ENCODE results near the gene CDC25A.

CDC25A gene

DNA sequence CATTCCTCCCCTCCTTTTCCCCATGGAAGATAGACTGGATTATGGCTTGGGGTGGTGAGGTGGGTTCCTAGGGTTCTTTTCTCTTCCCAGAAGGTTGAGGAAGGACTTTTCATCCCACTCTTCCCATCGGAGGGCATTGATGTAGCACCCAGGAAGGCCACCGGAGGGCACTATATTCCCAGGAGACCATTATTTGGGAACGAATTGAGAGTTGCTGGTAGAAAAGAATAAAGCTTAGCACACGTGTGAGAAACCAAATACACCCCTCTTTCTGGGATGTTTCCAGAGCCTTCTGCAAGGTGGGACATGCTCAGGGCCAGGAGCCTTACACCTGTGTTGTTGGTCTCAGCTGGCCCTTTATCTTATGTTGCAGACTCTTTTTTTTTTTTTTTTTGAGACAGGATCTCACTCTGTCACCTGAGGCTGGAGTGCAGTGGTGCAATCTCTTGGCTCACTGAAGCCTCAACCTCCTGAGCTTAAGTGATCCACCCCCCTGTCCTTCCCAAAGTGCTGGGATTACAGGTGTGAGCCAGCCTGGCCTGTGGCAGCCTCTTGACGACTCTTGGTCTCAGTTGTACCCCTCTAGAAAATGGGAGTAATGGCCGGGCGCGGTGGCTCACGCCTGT is 6.3 kb upstream of the CDC25A start:
- peak; percentile 56 for DNase-seq (ENCODE audit: low spot score)

DNA sequence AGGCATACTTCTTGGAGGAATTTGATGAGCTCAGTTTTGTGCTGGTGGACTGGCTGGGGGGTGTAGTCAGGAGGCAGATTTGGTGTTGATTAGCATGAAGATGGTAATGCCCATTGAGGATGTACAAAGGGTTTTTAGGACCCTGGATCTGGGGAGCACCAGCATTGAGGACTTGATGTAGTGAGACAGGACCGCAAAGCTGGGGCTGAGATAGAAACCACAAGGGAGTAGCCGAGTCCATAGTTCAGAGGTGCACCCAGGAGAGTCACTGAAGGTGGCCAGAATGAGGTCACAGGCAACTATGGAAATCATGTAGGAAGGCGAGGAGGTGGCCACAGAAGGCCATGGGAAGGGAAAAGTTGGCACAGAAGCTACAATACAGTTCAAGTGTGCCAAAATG is 2.7 kb upstream of the CDC25A start:
- no peak for DNase-seq (ENCODE audit: low spot score)

DNA sequence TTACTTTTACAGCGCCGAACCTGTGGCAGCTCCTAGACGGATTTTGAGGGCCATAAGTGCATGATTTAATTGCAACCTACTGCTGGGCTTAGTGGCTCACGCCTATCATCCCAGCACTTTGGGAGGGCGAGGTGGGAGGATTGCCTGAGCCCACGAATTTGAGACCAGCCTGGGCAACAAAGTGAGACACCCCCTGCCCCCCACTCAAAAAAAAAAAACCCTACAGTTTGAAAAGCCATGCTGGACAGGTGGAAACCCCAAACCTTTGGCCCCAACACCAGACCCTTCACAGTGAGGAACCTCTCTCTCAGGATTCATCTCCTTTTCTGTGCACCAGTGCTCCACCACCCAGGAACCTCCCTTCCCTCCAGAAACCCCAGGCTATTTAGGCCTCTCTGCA is 1.1 kb upstream of the CDC25A start:
- no peak for DNase-seq (ENCODE audit: low spot score)

GRCh38 chr3:48187579-48188265 is 495 bp downstream of the CDC25A start:
- no peak for DNase-seq (ENCODE audit: low spot score)

GRCh38 chr3:48187301-48187578 is 977 bp downstream of the CDC25A start:
- peak; percentile 9 for DNase-seq (ENCODE audit: low spot score)

DNA sequence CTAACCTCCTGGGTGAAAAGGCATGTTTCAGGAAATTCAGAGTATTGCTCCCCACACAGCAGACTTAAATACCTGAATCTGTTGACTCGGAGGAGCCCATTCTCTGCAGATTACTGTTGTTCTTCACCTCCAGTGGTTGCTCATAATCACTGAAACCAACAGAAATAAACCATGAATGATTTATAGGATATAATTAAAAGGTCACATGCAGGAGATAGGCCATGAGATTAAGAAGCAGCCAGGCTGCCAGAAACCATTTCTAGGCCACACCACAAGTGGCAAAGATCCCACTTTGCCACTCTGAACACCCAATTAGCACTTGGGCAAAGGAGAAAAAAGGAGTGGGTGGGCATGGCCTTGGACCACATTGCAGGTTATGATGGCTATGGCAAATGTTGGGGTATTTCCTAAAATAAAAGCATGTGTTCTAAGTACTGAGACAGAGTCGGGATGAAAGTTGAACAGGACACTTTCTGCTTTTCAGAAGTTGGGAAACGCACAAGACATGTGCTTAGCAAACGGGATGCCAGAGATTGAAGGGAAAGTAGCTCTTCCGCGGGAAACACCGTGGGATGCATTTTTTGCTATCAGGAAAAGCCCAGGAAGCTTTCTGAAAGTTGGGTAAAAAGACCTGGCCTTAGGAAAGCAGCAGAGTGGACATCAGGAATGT is 1.5 kb downstream of the CDC25A start:
- DNase-seq (ENCODE audit: low spot score), result no peak

- no peak for DNase-seq (ENCODE audit: low spot score)
These were observed 3.1 kb downstream of the CDC25A start for GRCh38 chr3:48185129-48185528.

DNA sequence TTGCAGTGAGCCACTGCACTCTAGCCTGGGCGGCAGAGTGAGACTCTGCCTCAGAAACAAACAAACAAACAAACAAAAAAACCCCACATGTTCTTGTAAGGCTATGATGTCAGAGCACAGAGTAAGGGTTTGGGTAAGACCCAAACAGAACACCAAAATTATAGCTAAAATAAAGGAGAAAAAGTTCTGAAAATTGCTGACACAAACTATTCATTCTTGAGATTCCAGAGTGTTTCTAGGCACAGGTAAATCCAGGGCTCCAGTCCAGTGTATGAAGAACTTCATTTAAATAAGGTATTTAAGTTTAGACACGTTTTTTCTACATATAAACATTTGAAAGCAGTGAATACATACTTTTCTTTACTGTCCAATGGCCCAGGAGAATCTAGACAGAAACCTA is 3.9 kb downstream of the CDC25A start:
- DNase-seq (ENCODE audit: low spot score), result no peak

GRCh38 chr3:48180531-48181253 is 7.5 kb downstream of the CDC25A start:
- no peak for DNase-seq (ENCODE audit: low spot score)

DNA sequence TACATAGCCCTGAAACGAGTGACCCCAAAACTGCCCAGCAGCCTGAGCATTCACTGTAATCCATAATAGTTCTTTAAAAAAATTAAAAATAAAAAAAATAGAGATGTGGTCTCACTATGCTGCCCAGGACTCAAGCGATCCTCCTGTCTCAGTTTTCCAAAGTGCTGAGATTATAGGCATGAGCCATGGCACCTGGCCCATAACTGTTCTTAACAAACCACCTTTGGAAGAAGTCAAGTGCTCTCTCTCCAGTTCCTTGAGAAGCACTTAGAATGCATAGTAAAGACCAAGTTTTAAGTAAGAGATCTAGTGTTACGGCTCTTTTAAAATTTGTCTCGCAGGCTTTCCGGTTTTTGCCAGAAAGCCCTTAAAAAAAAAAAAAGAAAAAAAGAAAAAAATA is 8.2 kb downstream of the CDC25A start:
- DNase-seq (ENCODE audit: low spot score), result no peak

- DNase-seq (ENCODE audit: low spot score), result no peak
These were observed 10.1 kb downstream of the CDC25A start for GRCh38 chr3:48178072-48178471.

DNA sequence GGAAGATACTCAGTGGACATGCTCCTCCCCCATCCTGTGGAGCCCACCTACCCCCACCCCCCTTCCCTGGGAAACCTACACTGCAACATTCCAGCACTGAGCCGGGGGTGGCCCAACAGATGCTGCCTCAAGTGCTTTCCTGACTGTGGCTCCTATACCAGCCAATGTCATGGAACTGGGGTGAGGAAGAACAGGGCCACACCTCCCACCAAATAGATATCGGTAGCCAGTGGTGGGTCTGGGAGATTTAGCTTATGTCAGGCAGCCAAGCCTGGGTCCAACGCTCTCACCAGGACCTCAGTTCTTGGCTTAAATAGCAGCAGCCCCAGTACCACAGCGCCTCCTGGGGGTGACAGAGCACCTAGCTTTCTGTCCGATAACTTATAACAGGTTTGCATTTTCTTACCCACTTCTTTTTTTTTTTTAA is 30.3 kb downstream of the CDC25A start:
- peak; percentile 52 for DNase-seq (ENCODE audit: low spot score)

- no peak for DNase-seq (ENCODE audit: low spot score)
These were observed 30.9 kb downstream of the CDC25A start for GRCh38 chr3:48157202-48157840.

DNA sequence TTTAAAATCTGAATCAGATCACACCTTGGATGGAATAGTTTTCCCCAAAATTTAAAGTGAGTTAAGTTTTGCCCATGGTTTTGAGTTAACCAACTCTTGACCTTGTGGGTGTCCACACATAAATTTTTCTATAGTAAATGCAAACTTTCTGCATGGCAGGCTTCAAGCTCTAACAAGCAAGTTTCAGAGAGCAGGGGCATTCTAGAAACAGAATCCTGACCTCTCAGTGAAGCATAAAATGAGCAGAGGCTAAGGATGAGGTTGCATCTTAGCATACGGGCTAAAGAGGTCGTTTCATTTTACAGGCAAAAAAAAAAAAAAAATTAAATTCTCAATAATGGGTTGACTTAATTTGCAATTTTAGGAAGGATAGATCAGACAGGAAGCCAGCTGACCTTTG is 32.1 kb downstream of the CDC25A start:
- DNase-seq (ENCODE audit: low spot score), result no peak

- peak; percentile 73 for DNase-seq (ENCODE audit: low spot score)
These were observed 33.1 kb downstream of the CDC25A start for GRCh38 chr3:48155122-48155521.

DNA sequence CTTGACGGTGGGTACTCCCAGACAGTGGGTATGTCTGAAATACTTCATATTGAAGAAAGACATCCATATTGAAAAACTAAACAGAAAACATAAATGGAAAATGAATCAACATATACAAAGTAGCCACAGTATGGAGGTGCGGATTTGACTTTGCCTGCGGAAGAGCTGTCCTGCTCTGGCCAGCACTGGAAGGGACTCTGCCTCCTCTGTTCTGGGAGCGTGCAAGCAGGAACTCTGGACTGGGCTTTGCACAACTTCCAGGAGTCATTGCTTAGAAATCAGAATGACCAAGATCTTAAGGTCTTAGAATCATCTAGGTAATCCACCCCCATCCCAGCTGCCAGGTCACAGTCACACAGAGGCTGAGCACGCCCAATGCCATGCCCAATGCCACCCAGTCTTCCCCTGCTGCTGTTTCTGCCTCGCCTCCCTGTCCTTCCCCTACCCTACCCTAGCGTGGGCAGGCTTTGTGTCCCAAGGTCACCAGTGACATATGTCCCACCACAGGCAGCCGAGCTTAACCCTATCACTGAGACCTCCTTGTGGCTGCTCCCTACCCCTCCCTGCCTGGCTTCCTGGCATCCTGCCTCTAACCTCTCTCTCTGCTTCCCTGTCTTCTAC is 36.3 kb downstream of the CDC25A start:
- DNase-seq (ENCODE audit: low spot score), result no peak

GRCh38 chr3:48151058-48151806 is 37.0 kb downstream of the CDC25A start:
- DNase-seq (ENCODE audit: low spot score), result peak; percentile 81

DNA sequence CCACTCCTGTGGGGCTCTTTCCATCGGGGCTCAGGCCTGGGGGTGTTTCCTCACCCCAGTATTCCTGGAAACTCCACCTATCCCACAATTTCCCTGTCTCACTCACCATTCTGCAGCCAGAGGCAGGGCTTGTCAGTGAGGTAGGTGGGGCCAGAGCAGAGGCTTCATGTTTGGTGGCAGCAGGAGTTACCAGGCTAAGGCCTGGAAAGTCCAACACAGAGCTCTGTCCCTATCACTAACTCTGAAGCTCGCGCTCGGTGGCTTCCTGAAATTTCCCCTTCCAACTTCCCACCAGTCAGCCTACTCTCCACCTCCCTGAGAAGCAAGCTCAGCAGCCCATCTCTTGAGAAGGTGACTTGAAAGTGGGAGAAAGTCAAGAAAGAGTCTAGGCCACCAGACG is 44.2 kb downstream of the CDC25A start:
- DNase-seq (ENCODE audit: low spot score), result no peak

GRCh38 chr3:48143567-48143966 is 44.6 kb downstream of the CDC25A start:
- DNase-seq (ENCODE audit: low spot score), result no peak

- DNase-seq (ENCODE audit: low spot score), result no peak
These were observed 45.8 kb downstream of the CDC25A start for GRCh38 chr3:48142316-48142870.

DNA sequence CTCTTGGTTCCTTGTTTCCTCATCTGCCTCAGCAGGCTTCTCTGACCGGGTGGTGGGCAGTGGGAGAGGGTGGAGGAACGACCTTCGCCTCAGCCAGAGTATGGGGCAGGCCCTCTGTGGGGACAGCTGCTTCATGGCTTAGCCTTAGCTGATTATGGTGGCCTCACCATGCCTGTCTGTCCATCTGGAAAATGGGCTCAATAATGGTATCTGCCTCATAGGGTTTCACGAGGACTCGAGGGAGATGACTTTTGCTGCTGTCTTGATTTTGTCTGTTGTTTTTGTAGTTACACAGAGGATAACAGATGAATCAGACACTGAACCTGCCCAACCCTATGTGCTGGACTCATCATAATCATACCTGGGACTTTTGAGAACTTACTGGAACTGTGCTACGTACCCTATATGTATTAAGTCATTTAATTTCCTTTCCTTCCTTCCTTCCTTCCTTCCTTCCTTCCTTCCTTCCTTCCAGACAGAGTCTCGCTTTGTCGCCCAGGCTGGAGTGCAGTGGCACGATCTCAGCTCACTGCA is 46.5 kb downstream of the CDC25A start:
- no peak for DNase-seq (ENCODE audit: low spot score)
